ENCODE results near the gene XPA.
"Not testable (repeated sequence)": the region's sequence is repeated elsewhere in the genome, so short reads cannot be mapped to it uniquely, and the experiment has no call there.

Gene XPA

GRCh38 chr9:97704851-97705250, 7.7 kb upstream of the XPA start:
- TF ChIP-seq, protein P1, sequence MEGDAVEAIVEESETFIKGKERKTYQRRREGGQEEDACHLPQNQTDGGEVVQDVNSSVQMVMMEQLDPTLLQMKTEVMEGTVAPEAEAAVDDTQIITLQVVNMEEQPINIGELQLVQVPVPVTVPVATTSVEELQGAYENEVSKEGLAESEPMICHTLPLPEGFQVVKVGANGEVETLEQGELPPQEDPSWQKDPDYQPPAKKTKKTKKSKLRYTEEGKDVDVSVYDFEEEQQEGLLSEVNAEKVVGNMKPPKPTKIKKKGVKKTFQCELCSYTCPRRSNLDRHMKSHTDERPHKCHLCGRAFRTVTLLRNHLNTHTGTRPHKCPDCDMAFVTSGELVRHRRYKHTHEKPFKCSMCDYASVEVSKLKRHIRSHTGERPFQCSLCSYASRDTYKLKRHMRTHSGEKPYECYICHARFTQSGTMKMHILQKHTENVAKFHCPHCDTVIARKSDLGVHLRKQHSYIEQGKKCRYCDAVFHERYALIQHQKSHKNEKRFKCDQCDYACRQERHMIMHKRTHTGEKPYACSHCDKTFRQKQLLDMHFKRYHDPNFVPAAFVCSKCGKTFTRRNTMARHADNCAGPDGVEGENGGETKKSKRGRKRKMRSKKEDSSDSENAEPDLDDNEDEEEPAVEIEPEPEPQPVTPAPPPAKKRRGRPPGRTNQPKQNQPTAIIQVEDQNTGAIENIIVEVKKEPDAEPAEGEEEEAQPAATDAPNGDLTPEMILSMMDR (conservative IDR thresholded peaks at IDR 0.05; ENCODE audit: low read depth): no peak
- POLR2A ChIA-PET (ENCODE audit: low non-redundant PET): no interaction called here
- no peak for DNase-seq (ENCODE audit: low spot score)
- CTCF ChIA-PET: interaction anchor here (1.9 kb wide), 1 partner anchor 196 kb away, joined by 15 read pairs; no protein-coding TSS in a partner anchor
- peak overlapping the region; percentile 67 for H3K27ac ChIP-seq

GRCh38 chr9:97704345-97704677, 7.2 kb upstream of the XPA start:
- ChIA-PET CTCF (interaction anchor here (1.0 kb wide), 1 partner anchor 197 kb away, joined by 4 read pairs; no protein-coding TSS in a partner anchor), POLR2A (ENCODE audit: low non-redundant PET) (no interaction called here)
- DNase-seq (ENCODE audit: low spot score): no peak
- peak overlapping the region; percentile 67 for H3K27ac ChIP-seq
- TF ChIP-seq, protein P1 (conservative IDR thresholded peaks at IDR 0.05; ENCODE audit: low read depth): no peak

GRCh38 chr9:97703437-97704344, 6.6 kb upstream of the XPA start:
- ChIA-PET CTCF (interaction anchor here (0.6 to 1.0 kb wide), 2 partner anchors 134 to 197 kb away, joined by 3 to 4 read pairs; no protein-coding TSS in a partner anchor), POLR2A (ENCODE audit: low non-redundant PET) (no interaction called here)
- TF ChIP-seq, protein P1 (conservative IDR thresholded peaks at IDR 0.05; ENCODE audit: low read depth): no peak
- DNase-seq (ENCODE audit: low spot score): peak; percentile 86
- peak overlapping the region; percentile 65 for H3K27ac ChIP-seq

DNA sequence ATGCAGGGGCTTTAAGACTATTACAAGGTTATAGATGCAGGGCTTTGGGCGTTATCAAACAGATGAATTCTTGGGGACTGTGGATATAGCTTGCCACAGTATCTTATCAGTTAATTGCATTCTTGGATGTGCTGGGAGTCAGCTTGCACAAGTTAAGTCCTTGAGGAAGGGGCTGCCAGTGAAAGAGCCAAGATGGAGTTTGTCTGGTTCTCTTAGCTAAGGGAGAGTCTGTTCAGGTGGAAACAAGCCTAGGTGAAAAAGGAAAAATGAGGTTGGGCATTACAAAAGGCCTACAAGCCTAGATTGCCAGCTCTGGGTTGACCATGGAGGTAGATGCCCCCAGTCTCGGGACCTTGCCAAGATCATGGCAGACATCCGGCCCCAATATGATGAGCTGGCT, 2.7 kb upstream of the XPA start:
- H3K27ac ChIP-seq; POLR2A ChIA-PET (ENCODE audit: low non-redundant PET); DNase-seq (ENCODE audit: low spot score): not testable (repeated sequence)
- CTCF ChIA-PET: interaction anchor here (0.5 kb wide), 1 partner anchor 11 kb away, joined by 3 read pairs; no protein-coding TSS in a partner anchor

DNA sequence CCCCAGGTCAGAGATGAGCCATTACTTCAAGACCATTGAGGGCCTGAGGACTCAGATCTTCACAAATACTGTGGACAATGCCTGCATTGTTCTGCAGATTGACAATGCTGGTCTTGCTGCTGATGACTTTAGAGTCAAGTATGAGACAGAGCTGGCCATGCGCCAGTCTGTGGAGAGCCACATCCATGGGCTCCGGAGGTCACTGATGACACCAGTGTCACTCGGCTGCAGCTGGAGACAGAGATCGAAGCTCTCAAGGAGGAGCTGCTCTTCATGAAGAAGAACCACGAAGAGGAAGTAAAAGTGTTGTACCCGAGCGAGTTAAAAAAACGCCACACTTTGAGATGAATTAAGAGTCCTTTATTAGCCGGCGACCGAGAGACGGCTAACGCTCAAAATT, 2.1 kb upstream of the XPA start:
- POLR2A ChIA-PET (ENCODE audit: low non-redundant PET); CTCF ChIA-PET; DNase-seq (ENCODE audit: low spot score); H3K27ac ChIP-seq: not testable (repeated sequence)

DNA sequence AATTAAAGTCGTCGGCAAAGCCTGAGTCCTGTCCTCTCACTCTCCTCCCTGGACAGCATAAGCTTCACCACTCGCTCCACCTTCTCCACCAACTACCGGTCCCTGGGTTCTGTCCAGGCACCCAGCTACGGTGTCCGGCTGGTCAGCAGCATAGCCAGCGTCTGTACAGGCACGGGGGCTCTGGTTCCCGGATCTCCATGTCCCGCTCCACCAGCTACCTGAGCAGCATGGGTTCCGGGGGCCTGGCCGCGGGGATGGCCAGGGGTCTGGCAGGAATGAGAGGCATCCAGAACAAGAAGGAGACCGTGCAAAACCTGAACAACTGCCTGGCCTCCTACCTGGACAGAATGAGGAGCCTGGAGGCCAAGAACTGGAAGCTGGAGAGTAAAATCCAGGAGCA, 1.7 kb upstream of the XPA start:
- DNase-seq (ENCODE audit: low spot score): no peak
- no peak overlapping the region for H3K27ac ChIP-seq
- TF ChIP-seq, protein P1 (conservative IDR thresholded peaks at IDR 0.05; ENCODE audit: low read depth): no peak
- CTCF ChIA-PET: no interaction called here
- POLR2A ChIA-PET (ENCODE audit: low non-redundant PET): no interaction called here

- no peak for DNase-seq (ENCODE audit: low spot score)
- CTCF ChIA-PET: interaction anchor here (0.6 to 0.9 kb wide), 2 partner anchors 9 to 156 kb away, joined by 3 to 4 read pairs; no protein-coding TSS in a partner anchor
- POLR2A ChIA-PET (ENCODE audit: low non-redundant PET): no interaction called here
- TF ChIP-seq, protein P1 (conservative IDR thresholded peaks at IDR 0.05; ENCODE audit: low read depth): no peak
- H3K27ac ChIP-seq: no peak overlapping the region
Observed at GRCh38 chr9:97697837-97698236, 697 bp upstream of the XPA start.
